Heart left ventricle (tissue), 16 donors: Measurements from ENCODE around the gene MICAL2. TPM values are rescaled to one million over a fixed set of nuclear protein-coding genes. Genes with fewer than 3 reads are reported as not detected.
A peak's percentile ranks its signal among the peaks of the same experiment; 100 is the strongest.

Experiments
- ATAC-seq, 4 donors: fragments of 200-7000 bp; cut with Tn5 transposase; one replicate each; pipeline ENCODE4 v1.9.1; 2020 to 2022; ENCODE audit warnings: moderate library complexity in 4 of 4, mild to moderate bottlenecking in 3 of 4, moderate number of reproducible peaks in 1 of 4
- DNase-seq, 5 donors: peaks; one replicate each; pipeline ENCODE4 v3.0.0-alpha.2; 2020
- H3K27ac ChIP-seq, 12 donors: fragments of 200-600 bp; sonication (generic) in 4 of 12; one replicate each; pipeline versions ENCODE4 v1.5.0 to v1.8.0; 2016 to 2022; ENCODE audit warnings: mild to moderate bottlenecking in 2 of 12
- H3K27me3 ChIP-seq, 9 donors: fragments of 200-600 bp; sonication (generic) in 2 of 9; one replicate each; pipeline versions ENCODE4 v1.5.1 to v1.8.0; 2016 to 2022; ENCODE audit warnings: mild to moderate bottlenecking in 3 of 9
- H3K36me3 ChIP-seq, 9 donors: fragments of 200-600 bp; sonication (generic) in 2 of 9; one replicate each; pipeline versions ENCODE4 v1.5.0 to v1.8.0; 2018 to 2022; ENCODE audit warnings: mild to moderate bottlenecking in 2 of 9
- H3K4me1 ChIP-seq, 12 donors: fragments of 200-600 bp; sonication (generic) in 4 of 12; one replicate each; pipeline versions ENCODE4 v1.5.0 to v1.8.0; 2016 to 2022; ENCODE audit warnings: mild to moderate bottlenecking in 3 of 12
- H3K4me3 ChIP-seq, 12 donors: fragments of 200-600 bp; sonication (generic) in 4 of 12; one replicate each; pipeline versions ENCODE4 v1.5.0 to v1.8.0; 2017 to 2022; ENCODE audit warnings: mild to moderate bottlenecking in 9 of 12, moderate library complexity in 4 of 12
- H3K9me3 ChIP-seq, 12 donors: fragments of 200-600 bp; sonication (generic) in 4 of 12; one replicate each; pipeline versions ENCODE4 v1.5.0 to v1.8.0; 2016 to 2022; ENCODE audit warnings: mild to moderate bottlenecking in 1 of 12
- CTCF ChIP-seq, 12 donors: fragments of 200-600 bp; sonication (generic) in 4 of 12; IDR thresholded peaks; one replicate each; pipeline versions ENCODE4 v1.5.0 to v1.8.0; 2018 to 2022; ENCODE audit warnings: antibody characterized with exemption in 12 of 12, mild to moderate bottlenecking in 5 of 12
- POLR2A ChIP-seq, 2 donors: fragments of 450-650 bp; IDR thresholded peaks; one replicate each; pipeline ENCODE4 v1.6.1; 2017; ENCODE audit warnings: antibody characterized with exemption in 2 of 2, mild to moderate bottlenecking in 2 of 2, moderate library complexity in 2 of 2
- WGBS, 4 donors: extraction: QIAGEN DNeasy Blood & Tissue Kit in 2 of 4; methylation state at CpG; one replicate each; pipeline versions ENCODE4 v1.1.5 to v1.1.7; 2013 to 2018; 5-methylcytosine and 5-hydroxymethylcytosine counted together
- intact Hi-C, 10 donors: fragments of 100-400 bp; cut with DNase I; formaldehyde crosslinking; loops; one replicate each; pipeline versions ENCODE4 v1.11.1 to v1.14.2; 2022
- polyA plus RNA-seq, 2 donors: library from polyadenylated mRNA; stranded (reverse); fragments of 200-250 nt; gene quantifications; one replicate each; pipeline ENCODE4 v1.2.3, GENCODE V29; 2013
- total RNA-seq, 9 donors: library from RNA; depleted of rRNA in 2 of 9; stranded (reverse); fragments of >200 nt in 2 of 9; fragmentation: NEBNext Ultra II Directional in 3 of 9; extraction: Animal tissue kit (Norgen Biotek cat#: 25700) in 3 of 9; gene quantifications; one replicate each; pipeline versions ENCODE4 v1.1.0 to v1.2.4, GENCODE V29; 2016 to 2023
- donor health status: ischemic (EF 13 %, LVEDD 7.1; RV severe dilation, severe dysfunction).
- donor health status: healthy with polysubstance abuse.
- donor health status: DM: no; HTN: yes; CAD: no.
- donor health status: DM: no; HTN: no; CAD: no.
- donor health status: ischemic (EF 25% LVEDD 6.9; RV normal size, moderate dysfunction).
- donor health status: ischemic (EF 25% LVEDD 5.7; RV mildly dilated, moderate dysfunction).
- donor health status: healthy.
- donor health status: DM: yes; HTN: yes; CAD: no.
- donor health status: ischemic (EF 35%, LVEDD 5.7; RV mildly dilated, moderate dysfunction).
- donor health status: nonischemic (EF 11% LVEDD 7.7; RV severe dilation, severe dysfunction).
- donor health status: DM: yes; HTN: yes; CAD: no.
- donor health status: PGD.
- donor health status: ischemic (EF 29% LVEDD 5.4; RV normal size, mild dysfunction).
- donor health status: nonischemic (EF 23%, LVEDD 6.1; RV moderate dilation, normal function).

Gene MICAL2
- total and polyA plus RNA-seq, 11 donors, result 37.6 to 110 (median 86.4) TPM

- Histone ChIP-seq H3K4me1 (peaks cover 0 to 36% (median 14%) of the 10 kb centered on the region in 12 donors), H3K27me3 (no peaks in the 10 kb centered on the region), H3K36me3 (peaks cover 0 to 66% (median 58%) of the 10 kb centered on the region in 9 donors), H3K27ac (peak overlapping the region; percentile 17 to 85 (median 69)), H3K9me3 (no peaks in the 10 kb centered on the region), H3K4me3 (no peak overlapping the region)
- DNase-seq (peak in 1 of 5 donors; percentile 53), ATAC-seq (peak; percentile 79 to 91 (median 84))
- intact Hi-C loops, result loop anchor here in 2 of 10 donors (5.0 to 10.0 kb wide), 2 partner anchors 201 to 458 kb away; no protein-coding TSS in a partner anchor
- TF ChIP-seq CTCF (IDR thresholded peaks at IDR 0.05) (no peak), POLR2A (IDR thresholded peaks at IDR 0.05) (no peak)
- 46 to 57% (median 57%) methylated on average over 11 of the region's 11 CpGs for WGBS, 4 donors
These were observed 152.8 kb downstream of the MICAL2 start for GRCh38 chr11:12263141-12263693.

GRCh38 chr11:12264361-12264760 is 154.0 kb downstream of the MICAL2 start:
- Histone ChIP-seq H3K36me3 (peaks cover 0 to 54% (median 46%) of the 10 kb centered on the region in 9 donors), H3K27ac (no peak overlapping the region), H3K4me3 (no peak overlapping the region), H3K27me3 (no peaks in the 10 kb centered on the region), H3K9me3 (no peaks in the 10 kb centered on the region), H3K4me1 (peaks cover 0 to 44% (median 20%) of the 10 kb centered on the region in 12 donors)
- TF ChIP-seq POLR2A (IDR thresholded peaks at IDR 0.05) (no peak), CTCF (IDR thresholded peaks at IDR 0.05) (no peak)
- 45 to 85% (median 80%) methylated on average over 1 to 3 of the region's 3 CpGs for WGBS, 4 donors
- intact Hi-C loops, result loop anchor here in 2 of 10 donors (5.0 to 10.0 kb wide), 2 partner anchors 202 to 460 kb away; no protein-coding TSS in a partner anchor
- DNase-seq (no peak), ATAC-seq (no peak)

GRCh38 chr11:12266132-12266531 is 155.7 kb downstream of the MICAL2 start:
- intact Hi-C loops, result loop anchor here in 1 of 10 donors (10.0 kb wide), 1 partner anchor 461 kb away; no protein-coding TSS in a partner anchor
- no peaks in the 10 kb centered on the region for H3K27me3 ChIP-seq
- no peak overlapping the region for H3K27ac ChIP-seq
- ATAC-seq, result no peak
- TF ChIP-seq CTCF (IDR thresholded peaks at IDR 0.05) (no peak), POLR2A (IDR thresholded peaks at IDR 0.05) (no peak)
- DNase-seq, result no peak
- peaks cover 0 to 47% (median 26%) of the 10 kb centered on the region in 12 donors for H3K4me1 ChIP-seq
- no peak overlapping the region for H3K4me3 ChIP-seq
- no peaks in the 10 kb centered on the region for H3K9me3 ChIP-seq
- 76 to 90% (median 81%) methylated on average over 1 of the region's 1 CpG for WGBS, 4 donors
- H3K36me3 ChIP-seq, result peaks cover 0 to 37% (median 29%) of the 10 kb centered on the region in 9 donors

- TF ChIP-seq CTCF (IDR thresholded peaks at IDR 0.05) (no peak), POLR2A (IDR thresholded peaks at IDR 0.05) (no peak)
- Histone ChIP-seq H3K36me3 (peaks cover 0 to 29% (median 23%) of the 10 kb centered on the region in 9 donors), H3K27ac (no peak overlapping the region), H3K4me3 (no peak overlapping the region), H3K9me3 (no peaks in the 10 kb centered on the region), H3K27me3 (no peaks in the 10 kb centered on the region), H3K4me1 (peaks cover 0 to 39% (median 20%) of the 10 kb centered on the region in 12 donors)
- DNase-seq (no peak), ATAC-seq (no peak)
- intact Hi-C loops, result loop anchor here in 1 of 10 donors (10.0 kb wide), 1 partner anchor 462 kb away; no protein-coding TSS in a partner anchor
- WGBS, 4 donors, result 90 to 95% (median 94%) methylated on average over 10 of the region's 10 CpGs
These were observed 156.6 kb downstream of the MICAL2 start for GRCh38 chr11:12266943-12267342.
